ENCODE measurements around the gene NUMBL.
"Not testable (repeated sequence)": the region's sequence is repeated elsewhere in the genome, so short reads cannot be mapped to it uniquely, and the experiment has no call there.

Gene NUMBL

DNA sequence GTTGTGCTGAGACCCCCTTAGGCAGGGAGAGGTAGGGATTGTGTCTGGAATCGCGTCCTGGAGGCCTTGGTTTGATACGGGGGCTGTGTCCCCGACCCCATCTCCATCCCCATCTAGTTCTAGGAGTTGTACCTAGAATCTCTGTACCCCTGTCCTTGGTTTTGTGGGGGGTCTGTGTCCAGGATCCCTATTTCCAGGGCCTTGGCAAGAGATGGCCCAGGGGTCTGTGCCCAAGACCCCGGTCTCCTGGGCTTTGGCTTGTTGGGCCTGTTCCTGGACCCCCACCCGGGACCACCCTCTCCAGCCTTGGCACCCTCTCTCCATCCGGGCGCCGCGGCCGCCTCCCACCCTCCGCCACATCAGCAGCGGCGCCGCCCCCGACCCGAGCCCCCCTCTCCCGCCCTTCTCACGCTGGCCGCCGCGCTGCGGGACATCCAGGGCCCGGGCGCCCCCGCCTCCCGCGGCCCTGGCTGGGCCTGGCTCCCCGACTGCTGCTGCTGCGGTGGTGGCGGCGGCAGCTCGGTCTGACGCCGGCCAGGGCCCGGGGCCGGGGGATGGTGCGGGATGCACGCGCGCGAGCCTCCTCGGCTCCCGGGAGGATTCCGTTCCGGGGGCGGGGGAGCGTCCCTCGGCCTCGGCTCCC is at the start of gene NUMBL:
TSS of gene NUMBL (minus strand) at position 602 of the 643 bp plus-strand sequence. CDS start at position 434, 168 bp downstream.
- in situ Hi-C loops (cut with HindIII; ENCODE audit: low sequenced_read_pairs) = no loop called here

DNA sequence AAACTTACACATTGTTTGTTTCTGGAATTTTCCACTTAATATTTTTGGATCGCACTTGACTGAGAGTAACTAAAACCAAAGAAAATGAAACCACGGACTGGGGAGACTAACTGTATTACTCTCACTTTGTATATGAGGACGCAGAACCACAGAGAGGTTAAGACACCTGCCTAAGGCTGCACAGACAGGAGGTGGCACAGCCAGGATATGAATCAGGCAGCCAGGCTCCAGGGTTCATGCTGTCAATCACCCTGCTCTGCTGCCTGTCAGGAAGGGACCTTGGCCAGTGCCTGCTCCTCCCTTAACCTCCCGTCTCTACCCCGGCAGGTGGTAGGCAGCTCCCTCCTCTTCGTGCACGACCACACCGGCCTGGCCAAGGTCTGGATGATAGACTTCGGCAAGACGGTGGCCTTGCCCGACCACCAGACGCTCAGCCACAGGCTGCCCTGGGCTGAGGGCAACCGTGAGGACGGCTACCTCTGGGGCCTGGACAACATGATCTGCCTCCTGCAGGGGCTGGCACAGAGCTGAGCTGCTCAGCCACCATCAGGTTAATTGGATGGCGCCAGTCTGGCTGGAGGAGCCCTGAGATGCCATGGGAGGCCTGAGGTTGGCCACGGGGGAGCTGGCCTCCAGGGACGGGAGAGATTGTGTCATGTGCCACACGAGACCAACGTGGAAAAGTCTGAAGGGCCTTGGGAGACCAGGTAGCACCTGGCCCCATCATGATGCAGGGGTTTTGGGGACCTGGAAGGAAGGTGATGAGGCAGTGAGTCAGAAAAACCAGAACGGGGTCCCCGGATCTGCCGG is 48.8 kb upstream of the NUMBL start:
- in situ Hi-C loops (cut with HindIII; ENCODE audit: low sequenced_read_pairs) = no loop called here

DNA sequence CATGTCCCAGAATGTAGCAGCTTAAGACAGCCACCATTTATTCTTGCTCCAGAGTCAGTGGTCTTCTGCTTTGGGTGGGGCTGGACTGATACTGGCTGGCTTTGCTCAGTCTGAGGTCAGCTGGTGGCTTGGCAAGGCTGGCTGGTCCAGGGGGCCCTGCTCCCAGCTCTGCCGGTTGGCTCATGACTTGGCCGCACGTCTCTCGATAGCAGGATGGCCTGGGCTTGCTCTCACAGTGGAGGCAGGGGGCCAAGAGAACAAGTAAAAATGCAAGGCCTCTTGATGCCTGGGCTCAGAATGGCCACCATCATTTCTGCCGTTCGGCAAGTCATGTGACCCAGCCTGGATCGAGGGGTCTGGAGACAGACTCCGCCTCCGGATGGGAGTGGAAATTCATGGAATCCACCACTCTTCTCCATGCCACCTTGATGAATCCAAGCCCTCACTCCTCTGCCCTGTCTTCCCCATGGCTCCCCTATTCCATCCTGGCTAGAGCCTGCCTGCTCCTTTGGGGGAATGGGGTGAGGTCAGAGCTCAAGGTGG is 46.7 kb upstream of the NUMBL start:
- in situ Hi-C loops (cut with HindIII; ENCODE audit: low sequenced_read_pairs) = no loop called here

DNA sequence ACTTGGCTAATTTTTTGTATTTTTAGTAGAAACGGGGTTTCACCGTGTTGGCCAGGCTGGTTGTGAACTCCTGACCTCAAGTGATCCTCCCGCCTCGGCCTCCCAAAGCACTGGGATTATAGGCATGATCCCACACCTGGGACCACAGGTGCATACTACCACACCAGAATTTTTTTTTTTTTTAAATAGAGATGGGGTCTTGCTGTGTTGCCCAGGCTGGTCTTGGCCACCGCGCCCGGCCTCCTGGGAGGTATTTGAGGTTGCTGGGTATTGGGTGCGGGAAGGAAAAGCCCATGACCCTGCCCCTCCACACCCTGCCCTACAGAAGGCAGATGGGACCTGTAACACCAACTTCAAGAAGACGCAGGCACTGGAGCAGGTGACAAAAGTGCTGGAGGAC is 46.2 kb upstream of the NUMBL start:
- in situ Hi-C loops (cut with HindIII; ENCODE audit: low sequenced_read_pairs) = no loop called here

DNA sequence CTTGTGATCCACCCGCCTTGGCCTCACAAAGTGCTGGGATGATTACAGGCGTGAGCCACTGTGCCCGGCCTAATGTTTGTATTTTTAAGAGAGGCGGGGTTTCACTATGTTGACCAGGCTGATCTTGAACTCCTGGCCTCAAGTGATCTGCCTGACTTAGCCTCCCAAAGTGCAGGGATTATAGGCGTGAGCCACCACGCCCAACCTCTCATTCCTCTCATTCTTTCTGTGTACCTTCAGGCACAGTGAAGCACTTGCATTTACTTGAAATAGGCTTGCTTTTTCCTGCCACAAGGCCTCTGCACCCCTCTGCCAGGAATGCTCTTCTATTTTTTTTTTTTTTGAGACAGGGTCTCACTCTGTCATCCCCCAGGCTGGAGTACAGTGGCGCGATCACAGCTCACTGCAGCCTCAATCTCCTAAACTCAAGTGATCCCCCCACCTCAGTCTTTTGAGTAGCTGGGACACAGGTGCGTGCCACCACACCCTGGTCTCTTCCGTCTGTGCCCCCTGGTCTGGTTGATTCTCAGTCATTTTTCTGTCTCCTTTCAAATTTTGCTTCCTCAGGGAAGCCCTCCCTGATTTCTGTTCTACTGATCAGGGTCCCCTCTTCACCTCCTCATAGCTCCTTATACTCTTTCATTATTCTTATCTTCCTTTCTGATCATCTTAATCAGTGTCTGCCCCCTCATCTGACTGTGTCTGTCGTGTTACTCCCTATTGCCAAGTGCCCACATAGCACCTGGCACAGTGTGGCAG is 44.7 kb upstream of the NUMBL start:
- in situ Hi-C loops (cut with HindIII; ENCODE audit: low sequenced_read_pairs) = no loop called here

DNA sequence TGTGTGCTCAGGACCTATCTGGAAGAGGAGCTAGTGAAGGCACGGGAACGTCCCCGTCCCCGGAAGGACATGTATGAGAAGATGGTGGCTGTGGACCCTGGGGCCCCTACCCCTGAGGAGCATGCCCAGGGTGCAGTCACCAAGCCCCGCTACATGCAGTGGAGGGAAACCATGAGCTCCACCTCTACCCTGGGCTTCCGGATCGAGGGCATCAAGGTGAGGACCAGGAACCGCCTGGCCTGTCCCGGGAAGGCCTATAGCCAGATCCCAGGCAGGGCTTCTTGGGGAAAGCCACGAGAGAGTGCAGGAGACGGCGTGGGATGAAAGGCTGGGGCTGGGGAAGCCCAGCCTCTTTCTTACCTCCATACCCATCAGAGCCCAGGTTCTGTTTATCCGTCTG is 42.7 kb upstream of the NUMBL start:
- in situ Hi-C loops (cut with HindIII; ENCODE audit: low sequenced_read_pairs) = no loop called here

DNA sequence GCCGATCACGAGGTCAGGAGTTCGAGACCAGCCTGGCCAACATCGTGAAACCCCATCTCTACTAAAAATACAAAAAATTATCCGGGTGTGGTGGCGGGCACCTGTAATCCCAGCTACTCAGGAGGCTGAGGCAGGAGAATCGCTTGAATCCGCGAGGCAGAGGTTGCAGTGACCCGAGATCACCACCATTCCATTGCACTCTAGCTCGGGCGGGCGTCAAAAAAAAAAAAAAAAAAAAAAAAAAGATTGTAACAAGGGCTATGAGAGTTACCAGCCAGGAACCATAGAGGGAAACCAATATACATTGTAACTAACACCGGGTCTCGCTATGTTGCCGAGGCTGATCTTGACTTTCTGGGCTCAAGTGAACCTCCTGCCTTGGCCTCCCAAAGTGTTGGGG is 41.9 kb upstream of the NUMBL start:
- in situ Hi-C loops (cut with HindIII; ENCODE audit: low sequenced_read_pairs) = not testable (repeated sequence)

DNA sequence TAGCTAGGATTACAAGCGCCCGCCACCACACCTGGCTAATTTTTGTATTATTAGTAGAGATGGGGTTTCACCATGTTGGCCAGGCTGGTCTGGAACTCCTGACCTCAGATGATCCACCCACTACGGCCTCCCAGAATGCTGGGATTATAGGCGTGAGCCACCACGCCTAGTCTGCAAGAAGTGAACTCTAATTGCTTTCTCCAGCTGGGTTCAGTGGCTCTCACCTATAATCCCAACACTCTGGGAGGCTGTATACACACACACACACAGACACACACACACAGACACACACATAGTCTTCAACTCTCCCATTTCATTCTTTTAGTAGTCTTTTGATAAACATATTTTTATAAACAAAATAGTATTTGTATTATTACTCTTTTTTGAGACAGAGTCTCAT is 39.6 kb upstream of the NUMBL start:
- in situ Hi-C loops (cut with HindIII; ENCODE audit: low sequenced_read_pairs) = not testable (repeated sequence)

DNA sequence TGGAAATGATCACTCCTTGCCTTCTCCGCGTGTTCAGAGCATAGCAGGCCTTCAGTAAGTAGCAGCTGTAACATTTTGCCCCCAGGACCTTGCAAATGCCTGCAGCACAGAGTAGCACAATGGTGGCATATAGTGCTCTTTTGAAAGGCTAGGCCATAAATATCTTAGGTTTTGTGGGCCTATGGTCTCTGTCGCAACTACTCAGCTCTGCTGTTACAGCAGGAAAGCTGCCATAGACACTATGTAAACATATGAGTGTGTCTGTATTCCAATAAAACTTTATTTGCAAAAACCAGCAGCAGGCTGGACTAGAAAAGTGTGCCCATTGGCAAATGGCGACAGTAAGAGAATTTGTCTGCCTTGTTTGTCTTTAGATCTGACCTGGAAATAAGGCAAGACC is 35.8 kb upstream of the NUMBL start:
- in situ Hi-C loops (cut with HindIII; ENCODE audit: low sequenced_read_pairs) = no loop called here

DNA sequence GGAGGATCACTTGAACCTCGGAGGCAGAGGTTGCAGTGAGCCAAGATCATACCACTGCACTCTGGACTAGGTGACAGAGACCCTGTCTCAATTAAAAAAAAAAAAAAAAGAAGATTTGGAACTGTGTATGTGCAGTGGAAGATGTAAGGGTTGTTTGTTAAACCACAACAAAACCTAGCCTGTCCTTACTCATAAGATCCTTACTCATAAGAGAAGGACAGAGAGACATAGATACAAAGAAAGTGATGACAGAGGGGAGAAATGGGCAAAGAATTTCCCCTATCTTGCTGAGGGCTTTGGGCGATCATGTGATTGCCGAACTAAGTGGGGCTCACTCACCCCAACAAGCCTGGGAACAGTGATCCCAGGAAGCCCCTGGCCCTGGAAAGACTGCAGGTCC is 34.4 kb upstream of the NUMBL start:
- in situ Hi-C loops (cut with HindIII; ENCODE audit: low sequenced_read_pairs) = no loop called here

DNA sequence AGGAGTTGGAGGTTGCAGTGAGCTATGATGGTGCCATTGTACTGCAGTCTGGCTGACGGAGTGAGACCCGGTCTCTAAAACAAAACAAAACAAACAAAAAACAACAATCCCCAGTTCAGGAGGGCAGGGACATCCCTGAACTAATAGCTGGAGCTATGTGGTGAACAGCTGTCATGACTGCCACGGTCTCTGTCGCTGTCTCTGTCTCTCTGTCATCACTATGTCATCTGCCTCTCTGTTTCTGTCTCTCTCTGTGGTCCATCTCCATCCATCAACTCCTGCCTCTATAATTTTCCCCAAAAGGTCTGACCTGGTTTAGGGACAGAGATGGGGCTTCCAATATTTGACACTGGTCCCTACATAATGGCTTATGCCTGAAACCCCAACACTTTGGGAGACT is 33.9 kb upstream of the NUMBL start:
- in situ Hi-C loops (cut with HindIII; ENCODE audit: low sequenced_read_pairs) = no loop called here

DNA sequence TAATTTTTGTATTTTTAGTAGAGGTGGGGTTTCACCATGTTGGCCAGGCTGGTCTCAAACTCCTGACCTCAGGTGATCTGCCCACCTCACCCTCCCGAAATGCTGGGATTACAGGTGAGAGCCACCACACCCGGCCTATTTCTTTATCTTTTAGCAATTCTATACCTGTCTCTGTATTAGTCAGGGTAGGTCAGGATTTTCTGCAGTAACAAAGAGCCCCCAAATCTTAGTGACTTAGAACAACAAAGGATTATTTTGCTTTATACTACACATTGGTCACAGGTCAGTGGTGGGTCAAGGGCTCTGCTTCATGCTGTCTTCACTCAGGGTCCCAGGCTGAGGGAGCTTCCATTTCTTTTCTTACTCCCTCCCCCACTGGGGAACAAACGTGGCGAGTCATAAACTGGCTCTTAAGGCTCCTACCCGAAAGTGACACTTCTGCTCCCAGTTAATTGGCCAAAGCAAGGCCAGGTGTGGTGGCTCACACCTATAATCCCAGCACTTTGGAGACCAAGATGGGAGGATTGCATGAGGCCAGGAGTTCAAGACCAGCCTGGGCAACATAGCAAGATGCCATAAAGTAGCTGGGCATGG is 33.3 kb upstream of the NUMBL start:
- in situ Hi-C loops (cut with HindIII; ENCODE audit: low sequenced_read_pairs) = no loop called here

DNA sequence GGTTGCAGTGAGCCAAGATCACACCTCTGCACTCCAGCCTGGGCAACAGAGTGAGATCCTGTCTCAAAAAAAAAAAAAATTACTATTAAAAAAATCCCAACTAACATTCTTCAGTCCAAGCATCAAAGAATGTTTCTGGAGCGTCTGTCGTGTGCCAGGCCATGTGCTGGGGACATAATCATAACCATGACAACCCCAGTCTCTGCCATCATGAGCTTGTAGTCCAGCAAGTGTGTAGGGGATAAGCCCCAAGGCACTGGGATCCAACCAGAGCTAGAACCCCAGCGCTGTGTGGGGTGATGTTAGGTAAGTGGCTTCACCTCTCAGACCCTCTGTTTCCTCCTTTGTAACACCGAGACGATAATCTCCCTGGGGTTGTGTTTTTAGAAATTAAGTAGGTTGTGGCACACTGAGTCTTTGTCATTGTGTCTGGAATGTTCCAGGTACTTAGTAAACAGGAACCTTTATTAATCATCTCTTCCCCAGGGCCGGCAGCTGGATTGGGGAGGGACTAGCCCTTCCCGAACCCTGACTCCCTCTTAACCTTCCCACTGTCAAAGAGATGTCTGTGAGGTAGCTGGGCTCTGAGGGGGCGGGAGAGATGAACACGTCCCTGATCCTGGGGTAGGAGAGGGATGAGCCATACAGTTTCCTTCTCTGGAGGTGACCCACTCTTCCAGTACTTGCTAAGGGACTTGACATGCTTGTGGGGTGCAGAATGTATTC is 31.6 kb upstream of the NUMBL start:
- in situ Hi-C loops (cut with HindIII; ENCODE audit: low sequenced_read_pairs) = no loop called here

DNA sequence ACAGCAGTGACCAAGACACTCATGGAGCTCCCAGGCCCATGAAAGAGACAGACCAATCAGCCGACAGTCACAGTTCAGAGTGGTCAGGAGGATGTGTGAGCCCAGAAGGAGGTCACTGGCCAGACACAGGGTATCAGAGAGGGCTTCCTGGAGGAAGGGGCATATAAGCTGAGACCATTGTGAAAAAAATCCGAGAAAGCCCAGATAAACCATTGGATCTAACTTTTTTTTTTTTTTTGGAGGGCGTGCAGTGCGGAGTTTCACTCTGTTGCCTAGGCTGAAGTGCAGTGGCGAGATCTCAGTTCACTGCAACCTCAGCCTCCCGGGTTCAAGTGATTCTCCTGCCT is 30.7 kb upstream of the NUMBL start:
- in situ Hi-C loops (cut with HindIII; ENCODE audit: low sequenced_read_pairs) = no loop called here

DNA sequence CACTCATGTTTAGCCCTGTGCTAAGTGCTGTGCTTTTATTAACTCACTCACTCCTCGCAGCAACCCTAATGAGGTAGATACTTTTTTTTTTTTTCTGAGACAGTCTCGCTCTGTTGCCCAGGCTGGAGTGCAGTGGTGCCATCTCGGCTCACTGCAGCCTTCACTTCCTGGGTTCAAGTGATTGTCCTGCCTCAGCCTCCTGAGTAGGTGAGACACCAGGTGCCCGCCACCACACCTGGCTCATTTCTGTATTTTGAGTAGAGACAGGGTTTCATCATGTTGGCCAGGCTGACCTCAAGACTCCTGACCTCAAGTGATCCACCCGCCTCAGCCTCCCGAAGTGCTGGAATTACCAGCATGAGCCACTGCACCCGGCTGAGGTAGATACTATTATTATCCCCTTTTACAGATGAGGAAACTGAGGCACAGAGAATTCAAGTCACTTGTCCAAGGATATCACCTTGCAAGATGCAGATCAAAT is 29.0 kb upstream of the NUMBL start:
- in situ Hi-C loops (cut with HindIII; ENCODE audit: low sequenced_read_pairs) = no loop called here

DNA sequence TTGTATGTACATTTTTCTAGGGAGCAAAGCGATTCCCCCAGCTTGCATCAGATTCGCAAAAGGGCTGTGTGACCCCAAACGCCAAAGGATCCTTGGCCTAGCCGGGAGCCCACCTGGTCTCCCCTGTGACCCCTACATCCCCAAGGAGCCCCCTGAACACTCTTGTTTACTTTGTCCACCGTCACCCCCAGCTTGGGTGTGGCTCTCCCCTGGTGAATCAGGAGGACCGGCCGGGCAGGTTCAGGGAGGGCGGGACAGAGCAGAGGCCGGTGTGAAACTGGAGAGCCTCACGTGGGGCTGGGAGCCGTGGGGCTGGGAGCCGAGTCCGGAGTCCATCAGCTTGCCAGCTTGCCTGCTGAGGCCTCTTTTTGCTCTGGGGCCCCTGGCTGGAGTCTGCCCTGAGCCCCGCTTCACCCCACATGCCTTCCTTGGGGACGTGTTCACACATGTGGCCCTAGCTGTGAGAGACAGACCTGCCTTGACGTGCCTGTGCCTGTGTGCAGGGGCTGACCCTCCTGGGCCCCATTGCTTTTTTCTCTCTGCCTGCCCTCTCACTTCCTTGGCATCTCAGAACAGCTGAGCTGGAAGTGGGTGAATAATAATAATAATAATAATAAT is 28.4 kb upstream of the NUMBL start:
- in situ Hi-C loops (cut with HindIII; ENCODE audit: low sequenced_read_pairs) = no loop called here

DNA sequence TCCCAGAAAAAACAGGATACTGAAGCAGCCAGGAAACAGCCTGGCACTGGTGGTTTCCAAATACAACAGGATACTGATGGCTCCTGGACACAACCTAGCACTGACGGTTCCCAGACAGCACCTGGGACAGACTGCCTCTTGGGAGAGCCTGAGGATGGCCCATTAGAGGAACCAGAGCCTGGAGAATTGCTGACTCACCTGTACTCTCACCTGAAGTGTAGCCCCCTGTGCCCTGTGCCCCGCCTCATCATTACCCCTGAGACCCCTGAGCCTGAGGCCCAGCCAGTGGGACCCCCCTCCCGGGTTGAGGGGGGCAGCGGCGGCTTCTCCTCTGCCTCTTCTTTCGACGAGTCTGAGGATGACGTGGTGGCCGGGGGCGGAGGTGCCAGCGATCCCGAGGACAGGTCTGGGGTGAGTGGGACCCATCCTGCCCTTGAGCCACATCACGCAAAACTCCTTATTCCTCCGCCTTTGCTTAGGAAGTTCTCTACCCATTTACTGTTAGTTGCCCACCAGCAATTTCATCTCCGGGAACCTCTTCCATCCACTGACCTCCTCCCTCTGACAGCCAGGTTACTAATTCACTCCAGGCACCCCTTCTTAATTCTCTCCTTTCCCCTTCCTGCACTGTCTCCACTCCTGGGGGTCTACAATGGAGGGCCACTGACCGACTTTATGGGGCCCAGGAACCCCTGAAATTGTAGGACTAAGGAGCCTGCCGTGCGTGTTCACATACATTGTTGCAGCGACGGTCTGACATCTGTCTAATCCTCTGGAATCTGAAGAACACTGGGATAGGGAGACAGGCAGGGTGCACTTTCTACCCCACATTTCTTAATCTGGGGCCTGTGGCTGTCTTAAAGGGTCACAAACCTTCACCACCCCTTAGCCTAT is 27.7 kb upstream of the NUMBL start:
- in situ Hi-C loops (cut with HindIII; ENCODE audit: low sequenced_read_pairs) = no loop called here

DNA sequence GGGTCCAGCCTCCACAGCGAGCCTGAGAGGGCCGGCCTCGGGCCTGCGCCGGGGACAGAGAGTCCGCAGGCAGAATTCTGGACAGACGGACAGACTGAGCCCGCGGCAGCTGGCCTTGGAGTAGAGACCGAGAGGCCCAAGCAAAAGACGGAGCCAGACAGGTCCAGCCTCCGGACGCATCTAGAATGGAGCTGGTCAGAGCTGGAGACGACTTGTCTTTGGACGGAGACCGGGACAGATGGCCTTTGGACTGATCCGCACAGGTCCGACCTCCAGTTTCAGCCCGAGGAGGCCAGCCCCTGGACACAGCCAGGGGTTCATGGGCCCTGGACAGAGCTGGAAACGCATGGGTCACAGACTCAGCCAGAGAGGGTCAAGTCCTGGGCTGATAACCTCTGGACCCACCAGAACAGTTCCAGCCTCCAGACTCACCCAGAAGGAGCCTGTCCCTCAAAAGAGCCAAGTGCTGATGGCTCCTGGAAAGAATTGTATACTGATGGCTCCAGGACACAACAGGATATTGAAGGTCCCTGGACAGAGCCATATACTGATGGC is 27.0 kb upstream of the NUMBL start:
- in situ Hi-C loops (cut with HindIII; ENCODE audit: low sequenced_read_pairs) = no loop called here

Measured in DLD1 (cell line).